OCI-LY1 (cell line): Measurements from ENCODE around the gene TRPM1.

Experiments used
- H2AFZ ChIP-seq: fragments of 200-600 bp; sonication (generic), shearing (Covaris generic); 2 replicates; pipeline ENCODE4 v1.6.0; 2014; ENCODE audit warnings: antibody characterized with exemption, mild to moderate bottlenecking, low read length
- H3F3A ChIP-seq: fragments of 200-600 bp; sonication (generic), shearing (Covaris generic); 2 replicates; pipeline ENCODE4 v1.6.0; 2014; ENCODE audit warnings: mild to moderate bottlenecking, antibody characterized with exemption, low read length, moderate library complexity; ENCODE audit not compliant: insufficient read depth
- H3K27ac ChIP-seq: fragments of 200-600 bp; sonication (generic); 2 replicates; pipeline ENCODE4 v1.5.1; 2014; ENCODE audit warnings: low read length, mixed run types, mild to moderate bottlenecking, low read depth; ENCODE audit not compliant: poor library complexity, severe bottlenecking
- H3K27me3 ChIP-seq: fragments of 200-600 bp; sonication (generic); 2 replicates; pipeline ENCODE4 v1.6.0; 2014; ENCODE audit warnings: antibody characterized with exemption, mild to moderate bottlenecking, low read length, moderate library complexity; ENCODE audit not compliant: insufficient read depth
- H3K36me3 ChIP-seq: fragments of 200-600 bp; sonication (generic); 2 replicates; pipeline ENCODE4 v1.6.1; 2014; ENCODE audit warnings: mild to moderate bottlenecking, antibody characterized with exemption, low read length, moderate library complexity, mixed read lengths; ENCODE audit not compliant: insufficient read depth
- H3K4me1 ChIP-seq: fragments of 200-600 bp; sonication (generic); 2 replicates; pipeline ENCODE4 v1.5.1; 2014; ENCODE audit warnings: mild to moderate bottlenecking, low read length, moderate library complexity; ENCODE audit not compliant: insufficient read depth, severe bottlenecking
- H3K4me2 ChIP-seq: fragments of 200-600 bp; sonication (generic), shearing (Covaris generic); 2 replicates; pipeline ENCODE4 v1.6.1; 2014; ENCODE audit warnings: low read length
- H3K4me3 ChIP-seq: fragments of 200-600 bp; sonication (generic); 2 replicates; pipeline ENCODE4 v1.5.1; 2014; ENCODE audit warnings: low read length, low read depth, mild to moderate bottlenecking, mixed read lengths; ENCODE audit not compliant: poor library complexity, severe bottlenecking
- H3K79me2 ChIP-seq: fragments of 200-600 bp; shearing (Covaris generic); 2 replicates; pipeline ENCODE4 v1.6.1; 2016; ENCODE audit warnings: mixed run types, low read length, mixed read lengths; ENCODE audit not compliant: insufficient read depth
- H3K9ac ChIP-seq: fragments of 200-600 bp; sonication (generic), shearing (Covaris generic); 2 replicates; pipeline ENCODE4 v1.6.1; 2014; ENCODE audit warnings: mild to moderate bottlenecking, low read length, mixed read lengths
- H3K9me2 ChIP-seq: fragments of 200-600 bp; sonication (generic), shearing (Covaris generic); 2 replicates; pipeline ENCODE4 v1.6.1; 2014; ENCODE audit warnings: low read depth, mild to moderate bottlenecking, low read length, mixed read lengths
- H3K9me3 ChIP-seq: fragments of 200-600 bp; shearing (Covaris generic); 2 replicates; pipeline ENCODE4 v1.6.1; 2014; ENCODE audit warnings: low read length, mixed read lengths
- H4K20me1 ChIP-seq: fragments of 200-600 bp; sonication (generic), shearing (Covaris generic); 2 replicates; pipeline ENCODE4 v1.6.0; 2016; ENCODE audit warnings: mild to moderate bottlenecking, low read length; ENCODE audit not compliant: insufficient read depth
- EZH2 ChIP-seq: fragments of 200-600 bp; sonication (generic), shearing (Covaris generic); IDR thresholded peaks from 2 replicates; pipeline ENCODE4 v1.8.0; 2017; ENCODE audit warnings: borderline replicate concordance, mixed run types, mild to moderate bottlenecking, antibody characterized with exemption, low read length, moderate library complexity, mixed read lengths
- TF ChIP-seq, protein P1 (sequence below): fragments of 200-600 bp; sonication (generic), shearing (Covaris generic); IDR thresholded peaks from 2 replicates; pipeline ENCODE4 v1.5.1; 2017; ENCODE audit warnings: mild to moderate bottlenecking, antibody characterized with exemption, low read length, moderate library complexity, mixed read lengths

The TRPM1 gene

DNA sequence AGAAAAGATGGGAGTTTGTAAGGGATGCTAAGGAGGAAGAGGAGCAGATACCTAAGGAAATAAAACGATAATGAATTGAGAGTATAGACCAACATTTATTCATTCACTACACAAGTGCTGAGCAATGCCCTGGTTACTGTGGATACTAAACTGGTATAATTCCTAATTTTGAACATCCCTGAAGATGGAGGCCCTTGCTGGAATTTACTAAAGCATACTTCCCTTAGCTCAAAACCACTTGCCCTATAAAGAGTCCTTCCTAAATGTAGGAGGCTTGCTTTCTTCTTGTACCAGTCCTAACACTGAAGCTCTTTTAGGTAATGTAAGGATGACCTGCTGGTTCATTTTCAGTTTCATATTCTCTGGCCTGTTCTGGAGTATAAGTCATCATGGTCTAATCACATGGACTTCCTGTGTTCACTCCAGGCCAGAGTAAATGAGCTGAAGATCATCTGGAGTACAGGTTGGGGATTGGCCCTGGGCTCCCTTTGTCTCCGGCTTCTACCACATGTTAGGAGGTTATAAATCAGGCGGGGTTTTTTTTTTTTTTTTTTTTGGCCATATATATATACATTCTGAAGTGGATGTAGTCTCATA lies 70.0 kb downstream of the TRPM1 start:
- no peaks in the 10 kb centered on the region for H3K4me1 ChIP-seq
- H2AFZ ChIP-seq, result no peak overlapping the region
- H3K79me2 ChIP-seq, result no peaks in the 10 kb centered on the region
- TF ChIP-seq EZH2, result no peak
- TF ChIP-seq, protein P1, sequence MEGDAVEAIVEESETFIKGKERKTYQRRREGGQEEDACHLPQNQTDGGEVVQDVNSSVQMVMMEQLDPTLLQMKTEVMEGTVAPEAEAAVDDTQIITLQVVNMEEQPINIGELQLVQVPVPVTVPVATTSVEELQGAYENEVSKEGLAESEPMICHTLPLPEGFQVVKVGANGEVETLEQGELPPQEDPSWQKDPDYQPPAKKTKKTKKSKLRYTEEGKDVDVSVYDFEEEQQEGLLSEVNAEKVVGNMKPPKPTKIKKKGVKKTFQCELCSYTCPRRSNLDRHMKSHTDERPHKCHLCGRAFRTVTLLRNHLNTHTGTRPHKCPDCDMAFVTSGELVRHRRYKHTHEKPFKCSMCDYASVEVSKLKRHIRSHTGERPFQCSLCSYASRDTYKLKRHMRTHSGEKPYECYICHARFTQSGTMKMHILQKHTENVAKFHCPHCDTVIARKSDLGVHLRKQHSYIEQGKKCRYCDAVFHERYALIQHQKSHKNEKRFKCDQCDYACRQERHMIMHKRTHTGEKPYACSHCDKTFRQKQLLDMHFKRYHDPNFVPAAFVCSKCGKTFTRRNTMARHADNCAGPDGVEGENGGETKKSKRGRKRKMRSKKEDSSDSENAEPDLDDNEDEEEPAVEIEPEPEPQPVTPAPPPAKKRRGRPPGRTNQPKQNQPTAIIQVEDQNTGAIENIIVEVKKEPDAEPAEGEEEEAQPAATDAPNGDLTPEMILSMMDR, result no peak
- no peaks in the 10 kb centered on the region for H3K9me3 ChIP-seq
- no peak overlapping the region for H3K4me2 ChIP-seq
- H3K36me3 ChIP-seq, result no peaks in the 10 kb centered on the region
- no peaks in the 10 kb centered on the region for H3K27me3 ChIP-seq
- no peaks in the 10 kb centered on the region for H4K20me1 ChIP-seq
- H3F3A ChIP-seq, result no peaks in the 10 kb centered on the region
- H3K9ac ChIP-seq, result no peak overlapping the region
- H3K27ac ChIP-seq, result no peak overlapping the region
- no peaks in the 10 kb centered on the region for H3K9me2 ChIP-seq
- H3K4me3 ChIP-seq, result no peak overlapping the region

DNA sequence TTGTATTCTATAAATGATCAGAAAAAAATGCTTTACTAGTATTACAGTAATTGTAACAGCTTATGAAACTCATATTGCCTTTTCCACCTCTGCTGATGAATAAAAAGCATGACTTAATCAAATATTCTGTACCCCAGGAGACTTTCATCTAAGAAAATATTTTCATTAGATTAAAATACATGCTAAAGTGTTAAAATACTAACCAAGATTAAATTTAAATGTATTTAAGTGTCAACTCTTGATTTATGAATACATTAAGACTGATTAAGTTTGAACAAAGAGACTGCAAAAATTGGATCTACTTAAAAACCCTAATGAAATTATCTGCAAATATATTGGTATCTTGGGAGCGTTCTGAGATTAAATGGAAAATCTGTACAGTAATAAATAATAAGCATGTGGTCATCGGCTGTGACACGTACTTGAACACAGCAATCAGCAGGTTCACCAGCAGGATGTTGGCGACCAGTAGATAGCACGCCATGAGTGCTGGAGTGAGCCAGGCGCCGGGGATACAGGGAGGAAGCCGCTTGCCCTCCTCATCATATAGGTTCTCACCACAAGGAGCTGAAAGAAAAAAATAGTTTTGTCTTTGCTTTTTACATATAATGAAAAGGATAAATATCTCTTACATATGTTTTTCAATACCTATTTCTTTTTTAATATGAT lies 73.5 kb downstream of the TRPM1 start:
- no peaks in the 10 kb centered on the region for H3K36me3 ChIP-seq
- H3K9me3 ChIP-seq, result no peaks in the 10 kb centered on the region
- no peak overlapping the region for H3K9ac ChIP-seq
- H2AFZ ChIP-seq, result no peak overlapping the region
- TF ChIP-seq, protein P1, result no peak
- TF ChIP-seq EZH2, result no peak
- H3K27me3 ChIP-seq, result no peaks in the 10 kb centered on the region
- no peaks in the 10 kb centered on the region for H3K4me1 ChIP-seq
- no peaks in the 10 kb centered on the region for H3F3A ChIP-seq
- no peak overlapping the region for H3K27ac ChIP-seq
- no peaks in the 10 kb centered on the region for H3K79me2 ChIP-seq
- H3K9me2 ChIP-seq, result no peaks in the 10 kb centered on the region
- no peak overlapping the region for H3K4me2 ChIP-seq
- no peak overlapping the region for H3K4me3 ChIP-seq
- H4K20me1 ChIP-seq, result no peaks in the 10 kb centered on the region

DNA sequence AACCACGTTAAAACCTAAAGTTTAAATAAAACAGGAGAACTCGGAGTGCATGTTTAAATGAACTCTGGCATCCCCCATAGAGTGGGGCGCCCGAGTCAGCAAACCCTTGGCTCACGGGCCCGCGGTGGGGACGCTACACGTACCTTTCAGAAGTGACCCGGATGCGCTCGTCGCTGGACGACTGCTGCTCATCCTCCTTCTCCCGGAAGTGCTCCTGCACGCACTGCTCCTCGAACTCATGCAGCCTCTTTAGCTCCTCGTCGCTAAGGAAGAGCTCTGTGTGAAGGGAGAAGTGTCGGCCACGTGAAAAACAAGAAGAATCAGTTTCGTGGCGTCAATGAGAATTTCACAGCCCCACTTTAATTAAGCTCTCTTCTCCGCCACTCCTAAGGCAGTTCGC lies 75.5 kb downstream of the TRPM1 start:
- H2AFZ ChIP-seq, result no peak overlapping the region

More for the DNA sequence above, 75.5 kb downstream of the TRPM1 start:
- no peaks in the 10 kb centered on the region for H3K36me3 ChIP-seq
- no peak overlapping the region for H3K4me2 ChIP-seq
- H3K9ac ChIP-seq, result no peak overlapping the region
- H4K20me1 ChIP-seq, result no peaks in the 10 kb centered on the region
- no peak overlapping the region for H3K4me3 ChIP-seq
- no peaks in the 10 kb centered on the region for H3K9me2 ChIP-seq
- H3K27ac ChIP-seq, result no peak overlapping the region
- H3K4me1 ChIP-seq, result no peaks in the 10 kb centered on the region
- H3F3A ChIP-seq, result no peaks in the 10 kb centered on the region
- no peaks in the 10 kb centered on the region for H3K79me2 ChIP-seq
- no peaks in the 10 kb centered on the region for H3K9me3 ChIP-seq
- H3K27me3 ChIP-seq, result no peaks in the 10 kb centered on the region
- TF ChIP-seq, protein P1, result no peak
